Prostate gland (tissue), 2 donors: Measurements from ENCODE around the gene C1orf210. TPM values are rescaled to one million over a fixed set of nuclear protein-coding genes. Genes with fewer than 3 reads are reported as not detected.

Source experiments
- DNase-seq: peaks from one replicate; pipeline ENCODE4 v3.0.0-alpha.2; 2019; ENCODE audit warnings: low spot score
- H3K27ac ChIP-seq, 2 donors: fragments of 200-600 bp; sonication (generic); 2 replicates each; pipeline ENCODE4 v1.5.1; 2017 to 2019
- H3K27me3 ChIP-seq: fragments of 200-600 bp; sonication (generic); replicated peaks from 2 replicates; pipeline ENCODE4 v1.5.1; 2019; ENCODE audit not compliant: insufficient read depth
- H3K36me3 ChIP-seq, 2 donors: fragments of 200-600 bp; sonication (generic); 1 replicate in 1 of 2; 2 replicates in 1 of 2; pipeline versions ENCODE4 v1.5.1 to v1.8.1; 2017 to 2019
- H3K4me1 ChIP-seq: fragments of 200-600 bp; sonication (generic); replicated peaks from 2 replicates; pipeline ENCODE4 v1.5.1; 2019
- H3K4me3 ChIP-seq, 2 donors: fragments of 200-600 bp; sonication (generic); 2 replicates each; pipeline ENCODE4 v1.5.1; 2017 to 2019
- H3K9me3 ChIP-seq: fragments of 200-600 bp; sonication (generic); 2 replicates; pipeline ENCODE4 v1.5.1; 2017
- CTCF ChIP-seq, 4 experiments: fragments of 200-600 bp in 2 of 4; fragments of 450-650 bp in 2 of 4; sonication (generic) in 2 of 4; IDR thresholded peaks; 1 replicate in 3 of 4; 2 replicates in 1 of 4; pipeline ENCODE4 v1.5.1; 2016 to 2019; ENCODE audit warnings: antibody characterized with exemption in 4 of 4, mild to moderate bottlenecking in 2 of 4, moderate library complexity in 2 of 4
- POLR2A ChIP-seq: fragments of 450-650 bp; IDR thresholded peaks from one replicate; pipeline ENCODE4 v1.6.1; 2016; ENCODE audit warnings: antibody characterized with exemption, mild to moderate bottlenecking
- POLR2AphosphoS5 ChIP-seq: sonication (generic); formaldehyde crosslinking; IDR thresholded peaks from one replicate; pipeline ENCODE4 v1.6.1; 2017; ENCODE audit warnings: antibody characterized with exemption
- WGBS: methylation state at CpG from one replicate; pipeline ENCODE4 v1.1.5; 2018; 5-methylcytosine and 5-hydroxymethylcytosine counted together
- intact Hi-C: fragments of 100-400 bp; cut with DNase I; formaldehyde crosslinking; loops from one replicate; pipeline ENCODE4 v1.14.2; 2022
- total RNA-seq, 2 donors: library from RNA; depleted of rRNA; stranded (reverse); fragments of >200 nt; gene quantifications; one replicate each; pipeline ENCODE4 v1.1.0, GENCODE V29; 2016

The C1orf210 gene
- total RNA-seq, 2 donors from 2014 or later: 5.5 to 21.7 TPM

- H3K27ac ChIP-seq: no peak overlapping the region
- no peak for DNase-seq
- H3K4me3 ChIP-seq: no peak overlapping the region
- TF ChIP-seq POLR2AphosphoS5 (no peak), CTCF (IDR thresholded peaks at IDR 0.05) (no peak), POLR2A (no peak)
- H3K9me3 ChIP-seq: no peaks in the 10 kb centered on the region
- H3K4me1 ChIP-seq: peaks cover 8% of the 10 kb centered on the region
- WGBS: 97% methylated on average over 9 of the region's 9 CpGs
- H3K36me3 ChIP-seq: no peaks in the 10 kb centered on the region
- no peaks in the 10 kb centered on the region for H3K27me3 ChIP-seq
- intact Hi-C loops: no loop called here
Observed at GRCh38 chr1:43307458-43308158, 22.2 kb upstream of the C1orf210 start.

- Histone ChIP-seq H3K9me3 (no peaks in the 10 kb centered on the region), H3K27ac (no peak overlapping the region), H3K4me1 (peaks cover 8% of the 10 kb centered on the region), H3K27me3 (no peaks in the 10 kb centered on the region), H3K4me3 (no peak overlapping the region), H3K36me3 (no peaks in the 10 kb centered on the region)
- DNase-seq: no peak
- intact Hi-C loops: no loop called here
- TF ChIP-seq POLR2A (no peak), CTCF (IDR thresholded peaks at IDR 0.05) (no peak), POLR2AphosphoS5 (no peak)
- WGBS: 82% methylated on average over 16 of the region's 17 CpGs
Observed at GRCh38 chr1:43306688-43307457, 21.5 kb upstream of the C1orf210 start.

- no peaks in the 10 kb centered on the region for H3K27me3 ChIP-seq
- no peak overlapping the region for H3K4me3 ChIP-seq
- no peaks in the 10 kb centered on the region for H3K36me3 ChIP-seq
- DNase-seq: no peak
- no peaks in the 10 kb centered on the region for H3K9me3 ChIP-seq
- WGBS: 84% methylated on average over 6 of the region's 6 CpGs
- TF ChIP-seq POLR2A (no peak), POLR2AphosphoS5 (no peak), CTCF (IDR thresholded peaks at IDR 0.05) (no peak)
- H3K4me1 ChIP-seq: peaks cover 8% of the 10 kb centered on the region
- H3K27ac ChIP-seq: no peak overlapping the region
- intact Hi-C loops: no loop called here
Observed at GRCh38 chr1:43305926-43306687, 20.7 kb upstream of the C1orf210 start.

GRCh38 chr1:43305461-43305860 lies 20.1 kb upstream of the C1orf210 start:
- H3K27ac ChIP-seq: no peak overlapping the region
- WGBS: 87% methylated on average over 3 of the region's 3 CpGs
- H3K27me3 ChIP-seq: no peaks in the 10 kb centered on the region

More at GRCh38 chr1:43305461-43305860, 20.1 kb upstream of the C1orf210 start:
- H3K4me3 ChIP-seq: no peak overlapping the region
- TF ChIP-seq POLR2A (no peak), POLR2AphosphoS5 (no peak), CTCF (IDR thresholded peaks at IDR 0.05) (no peak)
- intact Hi-C loops: no loop called here
- no peaks in the 10 kb centered on the region for H3K36me3 ChIP-seq
- no peaks in the 10 kb centered on the region for H3K9me3 ChIP-seq
- no peak for DNase-seq
- peaks cover 8% of the 10 kb centered on the region for H3K4me1 ChIP-seq
